Activated naive CD4-positive, alpha-beta T cell treated with anti-CD3 and anti-CD28 coated beads, Interleukin-2, amount 50 U/mL, for 72 hours (primary cell): ENCODE data around the gene MMAB. TPM values are rescaled to one million over a fixed set of nuclear protein-coding genes. Genes with fewer than 3 reads are reported as not detected.
"Not testable (repeated sequence)": the region's sequence is repeated elsewhere in the genome, so short reads cannot be mapped to it uniquely, and the experiment has no call there.

Experiments
- ATAC-seq, 2 donors: fragments of 150-1000 bp; cut with Tn5 transposase; 2 replicates each; pipeline ENCODE4 v1.10.0; 2021; ENCODE audit warnings: mild to moderate bottlenecking in 2 of 2, moderate library complexity in 2 of 2
- DNase-seq, 2 donors: peaks; one replicate each; pipeline ENCODE4 v3.0.0; 2021 to 2022; ENCODE audit warnings: low spot score in 2 of 2
- H3K27ac Mint-ChIP-seq, 2 donors: one replicate each; pipeline ENCODE4 v1.8.0; 2022; ENCODE audit warnings: mild to moderate bottlenecking in 2 of 2, mixed read lengths in 2 of 2
- H3K36me3 Mint-ChIP-seq, 2 donors: one replicate each; pipeline ENCODE4 v1.8.0; 2022; ENCODE audit warnings: mixed read lengths in 2 of 2
- H3K9me3 Mint-ChIP-seq, 2 donors: one replicate each; pipeline ENCODE4 v1.8.0; 2022; ENCODE audit warnings: mixed read lengths in 2 of 2
- total RNA-seq, 2 donors: library from RNA; stranded (reverse); gene quantifications; one replicate each; pipeline ENCODE4 v1.2.3, GENCODE V29; 2022

MMAB gene
- total RNA-seq, 2 donors from 2014 or later: 27.4 to 29.5 TPM

GRCh38 chr12:109606320-109607028 is 33.2 kb upstream of the MMAB start:
- no peak for ATAC-seq
- DNase-seq: no peak
- H3K9me3 Mint-ChIP-seq: no peaks in the 10 kb centered on the region
- no peak overlapping the region for H3K27ac Mint-ChIP-seq
- H3K36me3 Mint-ChIP-seq: no peaks in the 10 kb centered on the region

GRCh38 chr12:109605599-109606228 is 32.4 kb upstream of the MMAB start:
- DNase-seq (no peak), ATAC-seq (no peak)
- Mint-ChIP-seq H3K27ac (no peak overlapping the region), H3K9me3 (no peaks in the 10 kb centered on the region), H3K36me3 (no peaks in the 10 kb centered on the region)

GRCh38 chr12:109605016-109605415 is 31.7 kb upstream of the MMAB start:
- Mint-ChIP-seq H3K27ac (no peak overlapping the region), H3K9me3 (no peaks in the 10 kb centered on the region), H3K36me3 (no peaks in the 10 kb centered on the region)
- DNase-seq: no peak
- no peak for ATAC-seq

GRCh38 chr12:109604132-109604585 is 30.9 kb upstream of the MMAB start:
- H3K36me3 Mint-ChIP-seq: no peaks in the 10 kb centered on the region
- no peak overlapping the region for H3K27ac Mint-ChIP-seq
- DNase-seq: no peak
- ATAC-seq: no peak
- no peaks in the 10 kb centered on the region for H3K9me3 Mint-ChIP-seq

- not testable (repeated sequence) for ATAC-seq, DNase-seq, H3K9me3 Mint-ChIP-seq, H3K36me3 Mint-ChIP-seq
- H3K27ac Mint-ChIP-seq: peak overlapping the region in 1 of 2 donors; percentile 65
Measured at GRCh38 chr12:109602132-109602531, 28.8 kb upstream of the MMAB start.

- DNase-seq: no peak
- ATAC-seq: no peak
- no peaks in the 10 kb centered on the region for H3K9me3 Mint-ChIP-seq
- H3K36me3 Mint-ChIP-seq: no peaks in the 10 kb centered on the region
- no peak overlapping the region for H3K27ac Mint-ChIP-seq
Measured at GRCh38 chr12:109601557-109601956, 28.3 kb upstream of the MMAB start.

GRCh38 chr12:109600995-109601394 is 27.7 kb upstream of the MMAB start:
- ATAC-seq (no peak), DNase-seq (no peak)
- no peak overlapping the region for H3K27ac Mint-ChIP-seq
- H3K9me3 Mint-ChIP-seq: no peaks in the 10 kb centered on the region
- H3K36me3 Mint-ChIP-seq: no peaks in the 10 kb centered on the region

GRCh38 chr12:109600481-109600880 is 27.2 kb upstream of the MMAB start:
- ATAC-seq (no peak), DNase-seq (no peak)
- H3K27ac Mint-ChIP-seq: no peak overlapping the region
- no peaks in the 10 kb centered on the region for H3K9me3 Mint-ChIP-seq
- H3K36me3 Mint-ChIP-seq: no peaks in the 10 kb centered on the region

- ATAC-seq: no peak
- no peaks in the 10 kb centered on the region for H3K36me3 Mint-ChIP-seq
Measured at GRCh38 chr12:109599087-109599486, 25.8 kb upstream of the MMAB start.

GRCh38 chr12:109598428-109598854 is 25.1 kb upstream of the MMAB start:
- ATAC-seq (no peak), DNase-seq (no peak)
- no peak overlapping the region for H3K27ac Mint-ChIP-seq
- no peaks in the 10 kb centered on the region for H3K9me3 Mint-ChIP-seq
- H3K36me3 Mint-ChIP-seq: no peaks in the 10 kb centered on the region

More at GRCh38 chr12:109599087-109599486, 25.8 kb upstream of the MMAB start:
- Mint-ChIP-seq H3K9me3 (no peaks in the 10 kb centered on the region), H3K27ac (no peak overlapping the region)
- no peak for DNase-seq

- ATAC-seq (peak; percentile 21 to 59), DNase-seq (peak; percentile 65 to 72)
- Mint-ChIP-seq H3K27ac (no peak overlapping the region), H3K9me3 (no peaks in the 10 kb centered on the region), H3K36me3 (no peaks in the 10 kb centered on the region)
Measured at GRCh38 chr12:109597795-109598427, 24.6 kb upstream of the MMAB start.

GRCh38 chr12:109597414-109597794 is 24.1 kb upstream of the MMAB start:
- Mint-ChIP-seq H3K36me3 (no peaks in the 10 kb centered on the region), H3K9me3 (no peaks in the 10 kb centered on the region), H3K27ac (no peak overlapping the region)
- DNase-seq (no peak), ATAC-seq (no peak)

- no peaks in the 10 kb centered on the region for H3K36me3 Mint-ChIP-seq
- H3K27ac Mint-ChIP-seq: no peak overlapping the region
- H3K9me3 Mint-ChIP-seq: no peaks in the 10 kb centered on the region
- DNase-seq (no peak), ATAC-seq (peak in 1 of 2 donors; percentile 19)
Measured at GRCh38 chr12:109596418-109597244, 23.3 kb upstream of the MMAB start.

- no peaks in the 10 kb centered on the region for H3K36me3 Mint-ChIP-seq
- no peak overlapping the region for H3K27ac Mint-ChIP-seq
- H3K9me3 Mint-ChIP-seq: no peaks in the 10 kb centered on the region
- peak; percentile 44 to 82 for DNase-seq
- peak; percentile 91 to 99 for ATAC-seq
Measured at GRCh38 chr12:109595321-109595902, 22.1 kb upstream of the MMAB start.

GRCh38 chr12:109594556-109595317 is 21.4 kb upstream of the MMAB start:
- DNase-seq (no peak), ATAC-seq (no peak)
- no peaks in the 10 kb centered on the region for H3K36me3 Mint-ChIP-seq
- H3K9me3 Mint-ChIP-seq: no peaks in the 10 kb centered on the region
- no peak overlapping the region for H3K27ac Mint-ChIP-seq

GRCh38 chr12:109592905-109593272 is 19.6 kb upstream of the MMAB start:
- DNase-seq (no peak), ATAC-seq (no peak)
- Mint-ChIP-seq H3K36me3 (no peaks in the 10 kb centered on the region), H3K27ac (no peak overlapping the region), H3K9me3 (no peaks in the 10 kb centered on the region)
